HG02642 (cell line): ENCODE results near the gene ZNF277.
"Not testable (repeated sequence)": the region's sequence is repeated elsewhere in the genome, so short reads cannot be mapped to it uniquely, and the experiment has no call there.

Source experiments
- ATAC-seq: cut with Tn5 transposase; IDR thresholded peaks from one replicate; pipeline ENCODE4 v1.9.1; 2021; ENCODE audit warnings: mild to moderate bottlenecking; ENCODE audit not compliant: unreplicated experiment, poor library complexity

Gene ZNF277

DNA sequence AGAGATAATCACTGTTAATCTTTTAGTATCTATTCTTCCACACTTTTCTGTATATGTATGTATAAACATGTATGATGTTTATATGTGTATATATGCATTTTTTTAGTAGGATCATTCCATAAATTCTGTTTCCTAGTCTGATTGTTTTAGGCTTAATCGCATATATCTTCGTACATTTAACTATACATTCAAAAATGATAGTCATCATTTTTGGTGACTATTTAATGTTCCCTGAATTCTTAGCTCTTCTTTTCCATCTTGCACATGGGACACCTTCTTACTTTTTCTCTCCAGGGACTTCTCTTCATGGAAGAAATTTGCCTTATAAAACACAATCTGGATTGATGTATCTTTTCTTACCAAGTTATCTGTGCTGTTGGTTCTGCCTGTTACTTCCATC, 42.1 kb downstream of the ZNF277 start:
- ATAC-seq, result no peak

DNA sequence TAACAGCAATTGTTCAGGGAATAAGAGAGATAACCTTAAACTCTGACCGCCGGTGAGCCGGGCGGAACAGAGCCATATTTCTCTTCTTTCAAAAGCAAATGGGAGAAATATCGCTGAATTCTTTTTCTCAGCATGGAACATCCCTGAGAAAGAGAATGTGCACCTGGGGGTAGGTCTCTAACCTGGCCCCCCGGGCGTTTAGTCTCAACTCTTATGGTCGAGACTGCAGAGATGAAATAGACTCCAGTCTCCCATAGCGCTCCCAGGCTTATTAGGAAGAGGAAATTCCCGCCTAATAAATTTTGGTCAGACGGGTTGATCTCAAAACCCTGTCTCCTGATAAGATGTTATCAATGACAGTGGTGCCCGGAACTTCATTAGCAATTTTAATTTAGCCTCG, 43.5 kb downstream of the ZNF277 start:
- ATAC-seq, result not testable (repeated sequence)

DNA sequence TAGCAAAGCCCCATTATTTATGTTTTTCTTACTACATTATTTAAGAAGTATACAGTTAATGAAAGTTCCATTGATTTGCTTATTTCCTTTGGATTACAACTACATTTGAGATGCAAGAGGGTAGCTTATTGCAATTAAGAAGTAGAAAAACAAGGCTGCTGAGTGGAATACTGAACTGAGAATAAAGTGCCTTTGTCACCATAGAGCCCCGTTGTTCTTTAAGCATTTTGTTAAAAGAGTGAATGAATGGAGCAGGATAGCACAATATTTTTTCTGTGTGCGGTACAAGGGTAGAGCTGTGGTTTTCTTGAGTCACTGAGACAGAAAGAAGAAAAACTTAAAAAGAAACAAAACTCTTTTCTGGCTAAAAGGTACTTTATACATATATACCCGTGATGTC, 45.6 kb downstream of the ZNF277 start:
- no peak for ATAC-seq

DNA sequence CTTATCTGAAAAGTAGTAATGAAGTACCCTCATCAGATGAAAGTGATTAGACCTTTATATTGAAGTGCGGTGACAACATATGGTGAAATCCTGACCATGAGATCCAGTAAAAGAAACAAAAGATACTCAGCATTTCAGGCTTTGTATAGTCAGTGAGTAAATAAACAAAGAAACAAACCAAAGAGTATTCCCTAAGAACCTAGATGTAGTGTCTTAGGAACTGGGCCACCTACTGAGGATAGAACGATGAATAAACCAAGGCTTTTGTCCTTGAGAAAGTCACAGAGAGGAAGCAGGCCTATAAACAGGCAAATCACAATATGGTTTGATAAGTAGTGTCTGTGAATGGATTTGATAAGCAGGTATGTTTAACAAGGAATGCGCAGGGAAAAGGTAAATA, 46.2 kb downstream of the ZNF277 start:
- ATAC-seq, result no peak

DNA sequence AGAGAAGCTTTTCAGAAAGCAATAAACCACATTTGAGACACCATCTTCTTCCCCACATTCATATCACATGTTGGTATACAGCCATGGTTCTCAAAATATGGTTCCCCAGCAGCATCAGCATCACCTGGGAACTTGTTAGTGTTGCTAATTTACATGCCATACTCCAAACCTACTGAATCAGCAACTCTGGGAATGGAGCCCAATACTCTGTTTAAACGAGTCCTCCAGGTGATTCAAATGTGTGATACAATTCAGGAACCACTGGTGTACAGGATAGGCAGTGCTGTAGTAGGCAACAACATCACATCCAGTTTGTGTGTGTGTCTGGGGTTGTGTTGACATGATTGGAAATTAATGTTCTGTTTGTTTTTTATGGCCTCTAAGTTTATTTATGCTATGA, 47.7 kb downstream of the ZNF277 start:
- ATAC-seq, result no peak

DNA sequence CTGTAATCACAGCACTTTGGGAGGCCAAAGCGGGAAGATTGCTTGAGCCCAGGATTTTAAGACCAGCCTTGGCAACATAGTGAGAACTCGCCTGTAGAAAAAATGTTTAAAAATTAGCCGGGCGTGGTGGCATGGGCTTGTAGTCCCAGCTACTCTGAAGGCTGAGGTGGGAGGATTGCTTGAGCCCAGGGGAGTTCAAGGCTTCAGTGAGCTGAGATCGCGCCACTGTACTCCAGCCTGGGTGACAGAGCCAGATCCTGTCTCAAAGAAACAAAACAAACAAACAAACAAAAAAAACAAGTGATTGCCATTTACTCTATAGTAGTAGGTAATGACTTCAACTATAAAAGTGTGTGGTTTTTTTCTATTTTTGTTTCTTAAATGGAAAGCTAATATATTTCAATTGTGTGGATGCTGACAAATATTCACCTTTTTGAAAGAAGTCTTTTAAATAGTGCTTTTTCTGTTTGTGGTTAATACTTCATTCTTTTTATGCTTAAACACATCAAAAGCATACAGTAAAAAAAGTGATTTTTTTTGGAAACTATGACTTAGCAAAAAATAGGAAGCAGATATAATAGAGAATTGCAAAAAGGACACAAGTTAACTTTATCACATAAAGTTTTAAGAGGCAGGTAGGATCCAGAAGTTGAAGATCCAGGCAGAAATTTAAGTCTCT, 48.4 kb downstream of the ZNF277 start:
- no peak for ATAC-seq

DNA sequence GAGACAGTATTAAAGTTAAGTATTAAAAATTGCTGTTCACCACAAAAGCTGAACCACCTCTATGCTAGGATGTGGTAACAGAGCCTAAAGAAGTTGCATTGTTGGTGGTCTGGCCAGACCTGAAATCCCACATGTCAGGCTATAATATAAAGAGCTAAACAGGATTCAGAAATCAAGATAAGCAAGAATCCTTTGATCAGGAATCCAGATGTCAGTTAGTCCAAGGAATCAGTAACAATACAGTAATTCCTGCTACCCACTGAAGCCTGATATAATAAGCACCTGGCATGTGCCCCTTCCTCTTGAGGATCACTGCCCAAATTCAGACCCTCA, 48.9 kb downstream of the ZNF277 start:
- no peak for ATAC-seq

DNA sequence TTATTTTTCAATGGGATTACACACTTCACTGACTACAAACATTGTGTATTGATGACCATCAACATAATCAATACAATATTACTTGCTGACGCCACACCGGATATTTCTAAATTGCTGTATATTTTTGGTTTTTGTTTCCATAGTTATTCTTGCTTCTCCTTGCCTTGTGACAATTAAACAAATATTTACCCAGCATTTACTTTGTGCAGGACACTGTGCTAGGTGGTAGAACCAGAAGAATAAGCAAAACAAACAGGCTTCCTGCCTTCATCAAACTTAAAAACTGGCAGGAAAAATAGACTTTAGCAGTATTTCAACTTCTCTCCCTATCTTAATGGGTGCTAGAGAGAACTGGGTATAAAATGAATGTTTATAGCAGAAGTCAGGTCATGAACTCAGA, 50.6 kb downstream of the ZNF277 start:
- no peak for ATAC-seq

DNA sequence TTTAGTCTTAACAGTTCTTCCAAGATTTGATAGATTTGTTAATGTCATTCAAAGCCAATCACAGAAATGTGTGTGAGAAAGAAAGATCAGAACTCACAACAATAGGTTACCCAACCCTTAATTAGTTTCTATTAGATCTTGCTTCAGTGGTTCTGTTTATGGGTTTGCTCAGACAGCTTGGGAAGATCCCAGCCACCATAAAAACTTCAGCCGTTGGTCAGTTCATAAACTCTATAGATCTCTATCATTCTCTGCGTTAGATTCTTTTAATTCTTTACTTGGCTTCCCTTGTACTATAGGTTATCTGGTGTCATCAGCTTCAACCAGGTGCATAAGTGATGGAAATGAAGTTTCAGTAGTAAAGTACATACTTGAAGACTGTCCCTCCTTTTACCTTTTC, 54.4 kb downstream of the ZNF277 start:
- no peak for ATAC-seq

DNA sequence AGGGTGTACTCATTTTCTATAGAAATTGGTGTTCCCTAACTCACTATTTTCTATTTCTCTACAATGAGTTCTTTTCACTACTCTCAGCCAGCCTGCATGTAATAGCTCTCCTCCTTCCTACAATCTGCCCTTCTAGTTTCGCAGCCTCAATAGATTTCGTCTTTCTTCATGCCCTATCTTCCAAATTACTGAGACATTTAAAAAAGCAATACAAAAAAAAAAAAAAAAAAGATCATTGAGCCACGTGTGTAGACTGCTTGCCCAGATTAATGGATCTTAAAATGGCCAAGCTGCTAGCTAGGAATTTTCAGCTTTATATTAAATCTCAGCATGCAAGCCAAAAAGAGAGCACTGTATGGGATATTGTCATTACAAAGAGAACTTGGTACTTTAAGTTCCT, 55.5 kb downstream of the ZNF277 start:
- ATAC-seq, result no peak

DNA sequence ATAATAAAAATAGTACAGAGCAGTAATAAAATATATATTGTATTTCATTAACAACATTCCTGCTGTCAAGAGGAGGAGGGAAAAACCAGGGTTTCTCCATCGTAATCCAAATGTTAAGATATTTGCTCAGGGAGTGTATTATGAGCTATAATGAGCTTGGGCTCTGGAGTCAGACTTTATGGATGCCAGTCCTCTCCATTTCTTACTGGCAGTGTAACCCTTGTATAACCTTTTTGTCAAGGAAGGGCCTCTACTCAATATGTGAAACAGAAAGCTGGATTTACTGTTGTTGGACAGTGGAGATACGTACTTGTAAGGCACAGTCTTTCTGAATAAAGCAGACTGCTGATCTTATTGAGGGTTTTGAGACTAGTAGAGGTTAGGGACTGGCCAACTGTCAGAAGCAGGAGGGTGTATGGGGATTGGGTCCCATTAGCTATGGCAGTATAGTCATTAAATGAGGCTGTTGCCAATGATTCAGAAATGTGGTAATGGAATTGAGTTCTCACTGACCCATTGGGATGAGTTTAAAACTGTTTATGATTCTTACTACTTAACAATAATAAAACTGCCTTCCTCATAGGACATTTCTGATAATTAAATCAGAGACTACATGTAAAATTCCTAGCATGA, 56.5 kb downstream of the ZNF277 start:
- no peak for ATAC-seq

DNA sequence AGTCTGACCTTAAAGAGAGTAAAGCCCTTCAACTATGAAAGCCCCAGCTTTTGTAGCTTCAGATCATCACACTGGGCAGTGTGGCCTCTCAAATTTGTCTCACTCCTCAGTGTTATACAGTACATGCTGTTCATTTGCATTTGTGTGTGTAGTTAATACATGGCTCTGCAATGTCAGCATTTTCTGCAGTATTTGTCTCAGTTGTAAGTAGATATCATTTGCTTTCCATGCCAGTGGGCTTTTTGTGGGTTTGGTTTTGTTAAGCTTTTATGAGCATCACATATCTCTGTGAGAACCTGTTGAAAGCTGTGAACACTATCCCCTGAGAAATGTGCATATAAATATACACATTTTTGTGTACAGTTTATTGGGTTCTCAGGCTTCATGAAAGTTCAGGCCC, 57.0 kb downstream of the ZNF277 start:
- no peak for ATAC-seq

DNA sequence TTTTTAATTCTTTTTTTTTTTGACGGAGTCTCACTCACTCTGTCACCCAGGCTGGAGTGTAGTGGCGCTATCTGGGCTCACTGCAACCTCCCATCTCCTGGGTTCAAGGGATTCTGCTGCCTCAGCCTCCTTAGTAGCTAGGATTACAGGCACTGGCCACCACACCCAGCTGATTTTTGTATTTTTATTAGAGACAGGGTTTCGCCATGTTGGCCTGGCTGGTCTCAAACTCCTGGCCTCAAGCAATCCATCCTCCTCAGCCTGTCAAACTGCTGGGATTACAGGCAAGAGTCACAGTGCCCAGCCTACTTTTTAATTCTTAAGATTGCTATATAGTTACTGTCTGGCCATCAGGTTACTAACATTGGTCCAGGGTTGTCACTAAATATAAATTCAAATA, 59.6 kb downstream of the ZNF277 start:
- ATAC-seq, result no peak

DNA sequence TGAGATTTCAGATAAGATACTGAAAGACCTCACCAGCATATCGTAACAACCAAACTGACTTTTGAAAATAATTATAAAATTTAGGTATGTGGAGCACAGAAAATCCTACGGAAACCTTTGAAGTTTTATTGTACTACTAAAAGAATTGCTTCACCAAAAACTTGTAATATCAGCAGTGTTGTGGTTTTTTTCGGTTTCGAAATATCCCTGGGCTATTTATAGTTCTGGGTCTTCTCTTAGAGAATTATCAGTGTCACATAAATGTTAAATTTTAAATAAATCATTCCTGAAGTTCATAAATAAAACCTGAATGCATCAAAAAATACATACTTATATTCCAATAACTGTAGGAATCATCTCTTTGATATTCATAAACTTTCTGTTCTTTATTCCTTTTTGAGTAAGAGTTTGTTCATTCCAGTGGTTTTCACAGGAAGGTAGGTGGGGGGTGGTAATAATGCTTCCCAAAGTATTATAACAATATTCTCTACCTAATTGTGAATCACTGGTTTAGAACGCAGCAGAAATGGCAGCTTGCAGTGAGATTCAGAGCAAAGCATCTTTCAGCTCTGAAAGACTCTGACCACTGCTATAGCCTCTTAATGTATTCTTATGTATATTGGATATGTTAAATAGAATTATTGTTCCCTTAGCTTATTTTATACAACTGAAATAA, 60.2 kb downstream of the ZNF277 start:
- no peak for ATAC-seq

DNA sequence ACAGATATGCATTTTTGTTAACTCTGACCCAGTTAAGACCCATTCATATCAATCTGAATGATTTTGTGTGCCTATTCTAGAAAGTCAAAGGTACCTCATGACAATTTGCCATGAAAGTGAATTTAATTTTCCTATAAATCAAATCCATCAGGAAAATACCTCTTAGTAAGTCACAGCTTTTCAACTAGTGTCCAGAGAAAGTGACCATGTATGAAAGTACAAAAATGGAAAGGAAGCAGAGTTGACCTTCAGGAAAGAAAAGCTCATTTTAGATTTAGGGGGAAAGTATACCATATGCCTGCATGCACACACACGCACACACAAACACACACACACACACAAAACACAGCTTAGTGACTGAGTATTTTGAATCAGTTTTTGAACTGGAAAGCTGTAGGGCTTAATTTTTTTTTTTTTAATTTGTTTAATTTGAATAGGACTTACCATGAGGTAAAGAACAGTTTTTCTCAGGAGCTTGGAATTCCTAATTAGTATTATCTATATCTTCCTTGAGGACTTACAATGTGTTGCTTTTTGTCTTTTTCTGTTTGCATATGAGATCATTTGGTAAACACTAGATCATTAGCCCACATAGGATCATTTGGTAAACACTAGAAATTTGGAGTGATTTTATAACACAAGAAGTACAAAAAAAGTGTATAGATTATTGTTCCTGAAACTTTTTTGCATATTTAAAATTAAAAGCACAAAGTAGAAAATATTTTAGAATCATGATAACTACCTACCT, 61.6 kb downstream of the ZNF277 start:
- ATAC-seq, result no peak

DNA sequence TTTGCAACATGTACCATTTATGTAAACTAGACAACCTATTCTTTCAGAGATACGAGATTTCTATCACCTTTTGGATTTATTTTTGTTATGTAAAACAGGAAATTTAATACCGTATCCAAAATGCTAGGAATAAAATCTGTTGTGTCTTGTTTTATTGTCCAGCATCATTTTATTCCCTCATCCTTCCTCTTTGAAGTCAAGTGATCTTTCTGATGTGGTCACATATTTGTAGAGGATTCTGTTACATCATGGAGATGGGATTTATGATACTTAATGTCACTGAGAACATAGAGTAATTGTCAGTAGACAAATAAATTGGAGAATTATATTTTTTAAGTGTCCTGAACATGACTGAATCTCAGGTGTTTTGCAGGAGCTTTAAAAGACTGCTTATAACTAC, 64.7 kb downstream of the ZNF277 start:
- no peak for ATAC-seq

DNA sequence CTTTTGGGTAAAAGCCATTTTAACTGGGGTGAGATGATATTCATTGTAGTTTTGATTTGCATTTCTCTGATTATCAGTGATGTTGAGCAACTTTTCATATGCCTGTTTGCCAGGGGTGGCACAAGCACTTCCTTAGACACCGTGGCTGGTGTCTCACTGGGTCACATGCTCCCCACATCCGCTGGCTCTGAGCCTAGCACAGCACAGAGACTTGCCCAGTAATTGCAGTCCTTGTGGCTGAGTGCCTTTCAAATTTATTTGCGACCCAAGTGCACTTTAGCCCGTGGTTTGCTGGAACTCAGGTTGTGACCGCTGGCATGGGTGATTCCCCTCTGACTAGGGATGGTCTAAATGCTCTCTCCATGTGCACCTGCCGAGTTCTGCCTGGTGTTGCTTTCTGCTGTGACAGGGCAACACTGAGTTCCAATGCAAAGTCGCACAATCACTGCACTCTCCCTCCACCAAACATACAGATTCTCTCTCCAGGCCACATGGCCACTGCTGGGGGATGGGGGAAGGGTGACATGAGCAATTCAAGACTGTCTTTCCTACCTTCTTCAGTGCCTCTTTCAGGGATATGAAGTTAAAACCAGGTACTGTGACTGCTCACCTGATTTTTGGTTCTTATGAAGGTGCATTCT, 66.5 kb downstream of the ZNF277 start:
- ATAC-seq, result no peak

DNA sequence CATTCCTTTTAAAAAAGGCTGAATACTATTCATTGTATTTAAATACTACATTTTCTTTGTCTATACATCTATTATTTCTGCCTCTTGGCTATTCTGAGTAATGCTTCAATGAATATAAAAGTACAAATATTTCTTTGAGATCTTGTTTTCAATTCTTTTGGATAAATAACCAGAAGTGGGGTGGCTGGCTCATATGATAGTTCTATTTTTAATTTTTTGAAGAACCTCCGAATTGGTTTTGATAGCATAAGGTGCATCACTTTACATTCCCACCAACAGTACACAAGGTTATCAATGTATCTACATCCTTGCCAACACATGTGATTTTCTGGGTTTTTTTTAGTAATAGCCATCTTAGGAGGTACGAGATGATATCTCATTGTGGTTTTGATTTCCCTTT, 72.5 kb downstream of the ZNF277 start:
- no peak for ATAC-seq

DNA sequence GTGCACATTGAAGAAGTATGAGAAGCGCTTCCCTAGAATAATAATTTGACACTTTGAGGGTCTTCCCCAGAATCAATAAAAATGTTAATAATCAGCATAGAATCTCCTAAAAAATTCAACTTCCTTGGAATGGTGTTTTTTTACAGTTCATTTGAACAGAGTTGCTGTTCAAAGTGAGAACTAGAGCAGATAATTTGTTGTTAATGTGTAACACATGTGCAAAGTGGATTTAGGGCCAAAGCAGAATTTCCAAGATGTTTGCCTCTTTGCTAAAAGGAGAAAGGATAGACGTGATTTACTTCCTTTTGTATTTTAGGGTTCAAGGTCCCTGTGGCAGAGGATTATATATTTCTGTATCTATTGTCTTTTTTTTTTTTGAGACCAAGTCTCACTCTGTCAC, 73.8 kb downstream of the ZNF277 start:
- no peak for ATAC-seq

DNA sequence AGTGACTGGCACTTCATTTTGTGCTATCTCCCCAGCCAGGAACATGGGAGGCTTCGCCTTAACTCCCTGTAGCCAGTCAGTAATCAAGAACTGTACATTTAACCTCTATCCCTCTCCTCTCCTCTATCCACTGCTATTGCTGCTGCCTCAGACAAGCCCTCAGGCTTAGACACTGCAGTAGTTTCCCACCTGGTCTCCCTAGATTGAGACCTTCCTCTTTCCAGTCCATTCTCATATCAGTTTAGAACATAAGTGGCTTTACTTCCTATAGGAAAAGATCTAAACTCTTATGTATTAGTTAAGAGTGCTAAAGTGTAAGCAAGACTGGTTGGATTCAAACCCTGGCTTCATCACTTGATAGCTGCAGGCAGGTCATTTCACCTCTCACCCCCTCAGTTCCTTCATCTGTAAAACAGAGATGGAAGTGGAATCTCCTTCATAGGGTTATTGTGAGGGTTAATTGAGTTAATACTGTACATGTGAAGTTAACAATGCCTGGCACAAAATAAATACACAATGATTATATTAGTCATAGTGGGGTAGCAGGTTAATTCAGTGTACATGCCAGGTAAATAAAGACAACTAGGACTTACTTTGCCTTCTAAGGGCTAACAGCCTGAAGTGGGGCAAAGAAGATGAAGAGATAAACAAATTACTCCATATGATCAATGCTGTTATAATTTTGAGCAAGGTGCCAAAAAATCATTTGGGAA, 76.1 kb downstream of the ZNF277 start:
- ATAC-seq, result no peak
